GM12875 (cell line): ENCODE measurements around the gene AIPL1.

ENCODE experiments used
- H3K4me3 ChIP-seq: one replicate; pipeline ENCODE4 v1.5.1; 2011; ENCODE audit warnings: low read depth, low read length, control low read depth
- TF ChIP-seq, protein P1 (sequence below): IDR thresholded peaks from 2 replicates; pipeline ENCODE4 v1.5.1; 2011; ENCODE audit warnings: low read depth, mild to moderate bottlenecking, control low read depth, inconsistent platforms, low read length, moderate library complexity, borderline replicate concordance; ENCODE audit not compliant: insufficient read depth

The AIPL1 gene

DNA sequence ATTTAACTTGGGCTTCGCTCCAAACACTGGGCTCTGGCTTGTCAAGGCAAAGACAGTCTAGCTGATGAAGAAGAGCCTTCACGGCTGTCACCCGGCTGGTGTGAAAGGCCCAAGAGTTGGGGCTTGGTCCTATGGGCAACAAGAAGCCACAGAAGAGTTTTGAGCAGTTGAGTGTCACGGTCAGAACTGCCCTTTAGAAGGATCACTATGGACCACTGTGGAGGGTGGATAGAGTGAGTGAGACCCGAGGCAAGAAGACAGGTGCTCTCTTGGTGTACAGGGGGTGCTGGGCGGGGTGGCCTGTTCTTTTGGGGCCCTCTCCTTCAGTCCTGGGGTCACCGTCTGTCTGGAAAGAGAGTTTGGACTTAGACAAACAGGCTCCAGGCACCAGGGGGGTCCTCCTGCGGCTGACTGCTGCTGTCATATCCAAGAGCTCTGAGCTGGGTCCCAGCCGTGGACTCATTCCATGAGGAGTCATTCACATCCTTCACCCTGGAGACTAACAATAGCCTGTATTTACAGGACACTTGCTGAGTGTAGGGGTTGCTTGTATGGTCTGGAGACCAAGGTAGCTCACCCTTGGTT, 11.7 kb upstream of the AIPL1 start:
- no peak overlapping the region for H3K4me3 ChIP-seq
- TF ChIP-seq, protein P1, sequence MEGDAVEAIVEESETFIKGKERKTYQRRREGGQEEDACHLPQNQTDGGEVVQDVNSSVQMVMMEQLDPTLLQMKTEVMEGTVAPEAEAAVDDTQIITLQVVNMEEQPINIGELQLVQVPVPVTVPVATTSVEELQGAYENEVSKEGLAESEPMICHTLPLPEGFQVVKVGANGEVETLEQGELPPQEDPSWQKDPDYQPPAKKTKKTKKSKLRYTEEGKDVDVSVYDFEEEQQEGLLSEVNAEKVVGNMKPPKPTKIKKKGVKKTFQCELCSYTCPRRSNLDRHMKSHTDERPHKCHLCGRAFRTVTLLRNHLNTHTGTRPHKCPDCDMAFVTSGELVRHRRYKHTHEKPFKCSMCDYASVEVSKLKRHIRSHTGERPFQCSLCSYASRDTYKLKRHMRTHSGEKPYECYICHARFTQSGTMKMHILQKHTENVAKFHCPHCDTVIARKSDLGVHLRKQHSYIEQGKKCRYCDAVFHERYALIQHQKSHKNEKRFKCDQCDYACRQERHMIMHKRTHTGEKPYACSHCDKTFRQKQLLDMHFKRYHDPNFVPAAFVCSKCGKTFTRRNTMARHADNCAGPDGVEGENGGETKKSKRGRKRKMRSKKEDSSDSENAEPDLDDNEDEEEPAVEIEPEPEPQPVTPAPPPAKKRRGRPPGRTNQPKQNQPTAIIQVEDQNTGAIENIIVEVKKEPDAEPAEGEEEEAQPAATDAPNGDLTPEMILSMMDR: no peak

DNA sequence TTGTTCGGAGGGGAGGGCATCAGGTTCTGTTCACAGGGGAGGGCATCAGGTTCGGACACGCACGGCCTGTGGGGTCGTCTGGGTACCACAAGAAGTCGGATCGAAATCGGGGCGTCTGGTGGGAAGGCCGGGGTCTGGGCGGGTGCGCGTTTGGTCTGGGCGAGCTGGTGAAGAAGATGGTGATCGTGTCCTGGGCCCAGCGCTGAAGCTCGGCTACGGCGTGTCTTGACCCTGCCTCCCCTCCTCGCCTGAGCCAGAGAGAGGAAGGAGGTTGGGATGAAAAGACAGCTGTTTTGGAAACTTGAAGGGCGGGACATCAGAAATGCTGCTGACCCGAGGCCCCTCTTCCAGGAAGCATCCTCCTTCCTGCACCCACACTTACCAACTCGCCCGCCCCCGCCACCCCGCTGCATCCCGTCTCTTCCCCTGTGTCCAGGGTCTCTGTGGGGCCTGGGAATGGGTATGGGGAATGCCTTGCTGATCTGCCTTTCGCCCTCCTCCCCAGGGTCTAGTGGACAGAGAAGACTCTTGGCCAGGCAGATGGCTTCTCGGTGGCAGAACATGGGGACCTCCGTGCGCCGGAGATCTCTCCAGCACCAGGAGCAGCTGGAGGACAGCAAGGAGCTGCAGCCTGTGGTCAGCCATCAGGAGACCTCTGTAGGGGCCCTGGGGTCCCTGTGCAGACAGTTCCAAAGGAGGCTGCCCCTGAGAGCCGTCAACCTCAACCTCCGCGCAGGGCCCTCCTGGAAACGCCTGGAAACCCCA, 9.8 kb upstream of the AIPL1 start:
- TF ChIP-seq, protein P1: no peak
- H3K4me3 ChIP-seq: peak overlapping the region; percentile 83

- peak within 1 kb of the TSS; percentile 83 for H3K4me3 ChIP-seq
Measured at GRCh38 chr17:6443692-6444570, 9.0 kb upstream of the AIPL1 start, which contains the start of gene PIMREG. TSS of gene PIMREG (plus strand) at chr17:6444455. CDS start at chr17:6445111, 656 bp downstream.

GRCh38 chr17:6442775-6443174, 7.9 kb upstream of the AIPL1 start:
- TF ChIP-seq, protein P1: no peak

More at GRCh38 chr17:6443692-6444570, 9.0 kb upstream of the AIPL1 start, which contains the start of gene PIMREG:
- TF ChIP-seq, protein P1: no peak

GRCh38 chr17:6439951-6440350, 5.0 kb upstream of the AIPL1 start:
- TF ChIP-seq, protein P1: no peak
- H3K4me3 ChIP-seq: no peak overlapping the region

More at GRCh38 chr17:6442775-6443174, 7.9 kb upstream of the AIPL1 start:
- no peak overlapping the region for H3K4me3 ChIP-seq

GRCh38 chr17:6437956-6438355, 3.0 kb upstream of the AIPL1 start:
- no peak overlapping the region for H3K4me3 ChIP-seq
- TF ChIP-seq, protein P1: no peak
